Spinal cord (tissue), 10 donors: ENCODE data around the gene SIGLEC1. TPM values are rescaled to one million over a fixed set of nuclear protein-coding genes. Genes with fewer than 3 reads are reported as not detected.

Experiments used
- DNase-seq, 6 donors: peaks; one replicate each; pipeline versions ENCODE4 v3.0.0 to v3.0.0-alpha.2; 2013 to 2015; ENCODE audit warnings: low spot score in 6 of 6, low read depth in 4 of 6
- H3K27ac ChIP-seq: one replicate; pipeline ENCODE4 v1.5.1; 2013; ENCODE audit warnings: low read depth, low read length, control low read depth
- H3K27me3 ChIP-seq: one replicate; pipeline ENCODE4 v1.6.1; 2013; ENCODE audit warnings: low read length; ENCODE audit not compliant: control insufficient read depth, insufficient read depth
- H3K36me3 ChIP-seq: one replicate; pipeline ENCODE4 v1.6.1; 2013; ENCODE audit warnings: low read length; ENCODE audit not compliant: control insufficient read depth, insufficient read depth
- H3K4me1 ChIP-seq: one replicate; pipeline ENCODE4 v1.6.1; 2013; ENCODE audit warnings: low read length; ENCODE audit not compliant: control insufficient read depth, insufficient read depth
- H3K4me3 ChIP-seq: one replicate; pipeline ENCODE4 v1.5.1; 2013; ENCODE audit warnings: low read depth, low read length, control low read depth
- H3K9me3 ChIP-seq: one replicate; pipeline ENCODE4 v1.6.1; 2013; ENCODE audit warnings: low read length; ENCODE audit not compliant: control insufficient read depth, insufficient read depth
- WGBS: methylation state at CpG from one replicate; pipeline ENCODE4 v1.1.5; 2013; ENCODE audit warnings: missing lambda C conversion rate; ENCODE audit not compliant: insufficient coverage; 5-methylcytosine and 5-hydroxymethylcytosine counted together
- polyA plus RNA-seq, 2 donors: library from polyadenylated mRNA; unstranded; fragments of 120-200 nt; gene quantifications; one replicate each; pipeline ENCODE4 v1.2.1, GENCODE V29; 2013; ENCODE audit not compliant: insufficient read length in 2 of 2
- total RNA-seq, 2 donors: library from RNA; depleted of rRNA in 1 of 2; stranded (reverse); fragments of 120-200 nt in 1 of 2; fragments of >200 nt in 1 of 2; gene quantifications; one replicate each; pipeline versions ENCODE4 v1.2.3 to v1.2.4, GENCODE V29; 2013 to 2014
- donor health status: healthy.

SIGLEC1 gene
- total and polyA plus RNA-seq, 4 donors = 0.71 to 1.9 (median 1.5) TPM

DNA sequence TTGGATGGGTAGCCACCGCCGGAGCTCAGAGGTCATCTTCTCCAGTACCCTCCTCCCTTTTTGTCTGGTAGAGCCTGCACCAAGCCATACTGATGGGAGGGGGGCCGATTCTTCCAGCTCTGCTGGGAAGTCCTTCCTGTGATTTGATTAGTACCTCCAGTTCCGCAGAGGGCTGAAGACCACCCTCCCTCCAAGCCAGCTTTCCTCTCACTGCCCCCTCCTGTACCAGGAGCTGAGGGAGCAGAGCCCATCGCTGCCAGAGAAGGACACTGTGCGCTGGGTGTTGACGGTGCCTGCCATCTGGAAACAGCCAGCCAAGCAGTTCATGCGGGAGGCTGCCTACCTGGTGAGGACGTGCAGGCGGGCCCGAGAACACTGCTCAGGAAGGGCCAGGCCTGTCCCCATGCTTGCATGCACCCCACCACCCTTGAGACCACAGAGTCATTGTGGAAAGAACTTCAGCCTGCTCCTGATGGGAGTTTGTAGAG lies 33.3 kb upstream of the SIGLEC1 start:
- peaks cover 23% of the 10 kb centered on the region for H3K4me1 ChIP-seq
- no peak for DNase-seq
- H3K9me3 ChIP-seq = no peaks in the 10 kb centered on the region
- H3K36me3 ChIP-seq = peaks cover 4% of the 10 kb centered on the region
- no peak overlapping the region for H3K4me3 ChIP-seq
- no peak overlapping the region for H3K27ac ChIP-seq
- peaks cover 37% of the 10 kb centered on the region for H3K27me3 ChIP-seq
- 45% methylated on average over 11 of the region's 11 CpGs for WGBS

DNA sequence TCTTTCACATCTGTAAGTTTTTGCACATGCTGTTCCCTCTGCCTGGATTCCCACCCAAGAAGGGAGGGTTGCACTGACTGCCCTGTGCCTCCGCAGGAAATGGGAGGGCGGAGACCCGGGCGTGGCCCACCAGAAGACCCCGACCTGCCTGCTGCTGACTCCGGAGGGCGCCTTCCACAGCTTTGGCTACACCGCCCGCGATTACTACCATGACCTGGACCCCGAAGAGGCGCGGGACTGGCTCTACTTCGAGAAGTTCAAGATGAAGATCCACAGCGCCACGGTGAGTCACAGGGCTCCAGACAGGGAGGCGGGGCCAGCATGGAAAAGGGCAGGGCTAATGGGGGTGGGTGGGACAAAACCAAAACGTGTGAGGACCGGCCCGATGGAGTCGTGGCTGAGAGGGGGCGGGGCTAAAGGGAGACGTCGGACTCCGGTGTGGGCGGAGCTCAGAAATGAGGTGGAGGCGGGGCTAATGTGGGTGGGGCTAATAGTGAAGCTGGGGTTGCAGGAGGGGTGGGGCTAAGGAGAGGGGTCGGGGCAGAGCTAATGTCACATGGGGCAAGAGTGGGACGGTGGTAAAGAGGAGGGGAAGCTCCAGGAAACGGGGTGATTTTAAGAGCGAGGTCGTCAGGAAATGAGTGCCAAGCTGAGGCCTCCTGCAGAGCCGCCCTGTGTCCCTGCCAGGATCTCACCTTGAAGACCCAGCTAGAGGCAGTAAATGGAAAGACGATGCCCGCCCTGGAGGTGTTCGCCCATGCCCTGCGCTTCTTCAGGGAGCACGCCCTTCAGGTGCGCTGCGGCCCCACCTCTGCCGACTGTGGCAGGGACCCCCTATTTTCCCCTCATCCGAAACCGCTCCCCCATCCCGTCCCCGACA lies 32.6 kb upstream of the SIGLEC1 start:
- H3K27me3 ChIP-seq = peaks cover 30% of the 10 kb centered on the region
- 11% methylated on average over 45 of the region's 45 CpGs for WGBS
- no peak overlapping the region for H3K4me3 ChIP-seq
- DNase-seq = peak in 2 of 6 donors; percentile 48 to 70
- no peak overlapping the region for H3K27ac ChIP-seq
- H3K36me3 ChIP-seq = peaks cover 4% of the 10 kb centered on the region
- peaks cover 24% of the 10 kb centered on the region for H3K4me1 ChIP-seq
- no peaks in the 10 kb centered on the region for H3K9me3 ChIP-seq

DNA sequence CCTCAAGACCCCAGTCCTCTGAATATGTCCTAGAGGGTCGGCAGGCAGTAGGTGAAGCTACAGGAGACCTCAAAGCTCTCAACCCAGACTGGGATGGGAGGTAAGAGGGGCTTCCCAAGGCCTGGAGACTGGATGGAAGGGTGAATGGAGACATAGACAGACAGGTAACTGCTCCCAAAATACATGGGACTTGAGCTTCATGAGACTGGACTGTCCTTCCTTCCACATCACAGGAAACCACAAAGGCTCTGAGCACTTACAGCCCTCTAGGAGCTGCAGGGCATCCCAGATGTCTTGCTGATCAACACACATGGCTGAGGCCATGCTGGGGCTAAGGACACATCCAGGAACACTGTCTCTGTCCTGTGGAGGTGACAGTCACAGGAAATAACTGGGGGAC lies 31.6 kb upstream of the SIGLEC1 start:
- Histone ChIP-seq H3K27ac (no peak overlapping the region), H3K27me3 (peaks cover 20% of the 10 kb centered on the region), H3K36me3 (peaks cover 4% of the 10 kb centered on the region), H3K4me1 (peaks cover 23% of the 10 kb centered on the region), H3K9me3 (no peaks in the 10 kb centered on the region), H3K4me3 (no peak overlapping the region)
- DNase-seq = no peak
- 80% methylated on average over 1 of the region's 1 CpG for WGBS

DNA sequence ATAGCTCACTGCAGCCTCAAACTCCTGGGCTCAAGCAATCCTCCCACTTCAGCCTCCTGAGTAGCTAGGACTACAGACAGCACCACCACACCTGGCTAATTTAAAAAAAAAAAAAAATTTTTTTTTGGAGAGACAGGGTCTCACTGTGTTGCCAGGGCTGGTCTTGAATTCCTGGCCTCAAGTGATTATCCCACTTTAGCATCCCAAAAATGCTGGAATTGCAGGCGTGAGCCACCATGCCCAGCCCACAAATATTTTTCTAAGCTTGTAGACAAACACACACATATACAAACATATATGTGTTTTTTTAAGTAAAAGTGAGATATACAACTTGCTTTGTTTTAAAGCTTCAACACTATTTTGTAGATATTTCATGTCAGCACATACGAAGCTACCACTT lies 30.9 kb upstream of the SIGLEC1 start:
- no CpG with 5 or more reads among the region's 2 CpGs for WGBS
- Histone ChIP-seq H3K4me3 (no peak overlapping the region), H3K27me3 (peaks cover 15% of the 10 kb centered on the region), H3K27ac (no peak overlapping the region), H3K9me3 (no peaks in the 10 kb centered on the region), H3K36me3 (peaks cover 2% of the 10 kb centered on the region), H3K4me1 (peaks cover 28% of the 10 kb centered on the region)
- DNase-seq = no peak

DNA sequence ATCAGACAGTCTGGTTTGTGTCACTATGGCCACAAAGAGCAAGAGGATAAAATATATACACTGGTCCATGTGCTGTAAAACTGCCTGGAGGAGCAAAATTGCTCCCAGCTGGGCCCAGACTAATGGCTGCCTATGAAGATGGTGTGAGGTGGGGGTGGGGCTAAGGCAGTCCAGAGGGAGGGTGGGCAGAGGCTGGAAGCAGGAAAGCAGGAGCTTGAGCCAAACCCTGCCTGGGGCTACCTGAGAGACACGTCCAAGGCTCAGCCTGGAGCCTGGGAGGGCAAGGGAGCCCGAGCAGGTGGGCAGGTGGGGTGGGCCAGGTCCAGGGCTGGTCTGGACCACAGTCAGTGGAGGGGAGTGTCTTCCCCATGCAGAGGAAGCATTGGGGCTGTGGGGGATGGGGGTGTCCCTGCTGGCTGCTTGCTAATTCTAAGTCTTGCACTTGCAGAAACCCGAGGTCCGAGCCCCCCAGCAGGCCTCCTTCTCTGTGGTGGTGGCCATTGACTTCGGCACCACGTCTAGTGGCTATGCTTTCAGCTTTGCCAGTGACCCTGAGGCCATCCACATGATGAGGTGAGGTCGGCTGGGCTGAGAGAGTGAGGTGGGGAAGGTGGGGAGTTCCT lies 29.5 kb upstream of the SIGLEC1 start:
- no peak overlapping the region for H3K4me3 ChIP-seq
- WGBS = 70% methylated on average over 7 of the region's 7 CpGs
- DNase-seq = peak in 1 of 6 donors; percentile 40
- H3K27me3 ChIP-seq = peaks cover 10% of the 10 kb centered on the region
- H3K9me3 ChIP-seq = no peaks in the 10 kb centered on the region
- H3K27ac ChIP-seq = no peak overlapping the region
- H3K4me1 ChIP-seq = peaks cover 28% of the 10 kb centered on the region
- H3K36me3 ChIP-seq = no peaks in the 10 kb centered on the region

DNA sequence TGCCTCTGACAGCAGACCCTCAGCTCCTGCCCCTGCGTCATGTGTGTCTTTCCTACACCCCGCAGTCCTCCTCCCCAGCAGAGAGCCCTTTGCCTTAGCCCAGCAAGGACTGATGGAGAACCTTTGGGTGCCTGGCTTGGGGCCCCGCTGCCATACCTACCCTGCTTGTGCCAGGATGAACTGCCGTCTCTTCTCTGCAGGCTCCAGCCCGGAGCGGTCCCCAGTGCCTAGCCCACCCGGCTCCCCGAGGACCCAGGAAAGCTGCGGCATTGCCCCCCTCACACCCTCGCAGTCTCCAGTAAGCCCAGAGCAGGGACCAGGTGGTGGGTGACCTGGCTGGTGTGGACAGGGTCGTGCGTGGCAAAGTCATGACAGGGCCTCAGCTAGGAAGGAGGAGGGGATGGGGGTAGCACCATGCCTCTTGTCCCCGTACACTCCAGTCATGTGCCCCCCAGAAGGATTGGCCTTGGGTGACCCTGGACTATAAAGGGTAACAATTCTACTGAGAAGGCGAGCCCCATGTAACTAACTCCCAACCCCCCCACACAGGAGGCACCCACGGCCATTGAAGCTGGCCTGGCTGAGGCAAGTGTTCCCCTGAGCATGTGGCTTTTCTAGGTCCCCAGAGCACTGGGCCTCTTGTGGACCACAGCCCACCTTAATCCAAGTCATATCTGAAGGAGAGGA lies 28.4 kb upstream of the SIGLEC1 start:
- H3K9me3 ChIP-seq = no peaks in the 10 kb centered on the region
- WGBS = 89% methylated on average over 8 of the region's 15 CpGs
- H3K4me1 ChIP-seq = peaks cover 27% of the 10 kb centered on the region

DNA sequence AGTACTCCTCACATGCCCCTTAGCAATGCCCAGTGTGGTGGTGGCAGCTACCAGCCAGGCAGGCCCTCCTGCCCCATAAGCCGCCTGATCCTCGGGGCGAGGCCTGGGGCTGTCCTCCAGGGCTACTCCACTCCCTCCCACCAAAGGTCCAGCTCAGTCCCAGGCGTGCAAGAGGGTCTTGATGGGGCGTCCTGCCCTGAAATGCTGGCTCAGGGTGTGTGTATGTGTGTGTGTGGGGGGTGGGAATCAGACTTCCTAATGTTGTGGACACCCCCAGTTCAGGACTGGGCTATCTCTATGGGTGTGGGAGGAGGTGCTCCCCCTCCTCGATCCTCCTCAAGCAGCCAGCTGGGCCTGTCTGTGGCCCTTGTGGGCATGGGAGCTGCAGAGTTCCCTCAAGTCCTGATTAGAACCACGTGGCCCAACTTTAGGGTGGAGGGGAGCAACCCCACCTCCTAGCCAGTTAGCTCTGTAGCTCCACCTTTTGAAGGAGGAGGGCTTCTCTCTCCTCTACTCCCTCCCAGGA lies 27.6 kb upstream of the SIGLEC1 start:
- DNase-seq = no peak
- Histone ChIP-seq H3K27me3 (no peaks in the 10 kb centered on the region), H3K9me3 (no peaks in the 10 kb centered on the region), H3K36me3 (no peaks in the 10 kb centered on the region), H3K27ac (no peak overlapping the region), H3K4me1 (peaks cover 22% of the 10 kb centered on the region), H3K4me3 (no peak overlapping the region)
- 69% methylated on average over 2 of the region's 7 CpGs for WGBS

More for the DNA sequence above, 28.4 kb upstream of the SIGLEC1 start:
- no peak for DNase-seq
- H3K36me3 ChIP-seq = no peaks in the 10 kb centered on the region
- H3K27ac ChIP-seq = no peak overlapping the region
- peaks cover 6% of the 10 kb centered on the region for H3K27me3 ChIP-seq
- H3K4me3 ChIP-seq = no peak overlapping the region

DNA sequence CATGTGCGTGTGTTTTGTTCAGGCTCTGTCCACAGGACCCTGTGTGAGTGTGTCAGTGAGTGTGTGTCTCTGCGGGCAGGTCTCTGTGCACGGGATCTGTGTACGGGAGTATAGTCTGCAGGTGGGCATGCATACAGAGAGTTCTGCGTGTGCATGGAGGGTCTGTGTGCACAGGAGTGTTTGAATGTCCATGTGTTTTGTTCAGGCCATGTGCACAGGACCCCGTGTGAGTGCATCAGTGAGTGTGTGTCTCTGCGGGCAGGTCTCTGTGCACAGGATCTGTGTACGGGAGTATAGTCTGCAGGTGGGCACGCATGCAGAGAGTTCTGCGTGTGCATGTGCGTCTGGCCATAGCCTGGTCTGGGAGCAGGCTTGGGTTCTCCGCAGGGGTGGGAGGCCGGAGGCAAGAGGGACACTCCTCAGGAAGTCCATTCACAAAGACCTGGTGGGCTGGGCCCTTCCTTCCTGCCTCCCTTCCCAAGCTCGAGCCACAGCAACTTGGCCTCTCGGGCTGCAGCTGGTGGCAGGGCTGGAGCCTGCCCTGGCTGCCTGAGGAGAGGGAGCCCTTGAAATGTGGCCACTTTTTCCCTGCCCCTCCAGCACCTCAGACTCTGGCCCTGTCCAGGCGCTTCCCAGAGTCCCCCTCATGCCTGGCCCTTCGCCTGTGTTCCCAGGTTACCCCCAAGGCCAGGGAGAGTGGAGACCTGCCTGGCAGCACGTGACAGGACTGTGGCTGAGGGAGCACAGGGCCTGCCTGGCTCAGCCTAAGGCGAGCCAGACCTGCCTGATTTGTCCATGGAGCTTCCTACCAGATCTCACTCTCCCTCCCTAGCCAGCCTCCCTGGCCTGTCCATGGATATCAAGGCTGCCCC lies 26.9 kb upstream of the SIGLEC1 start:
- Histone ChIP-seq H3K9me3 (no peaks in the 10 kb centered on the region), H3K4me1 (peaks cover 22% of the 10 kb centered on the region), H3K36me3 (no peaks in the 10 kb centered on the region), H3K27me3 (no peaks in the 10 kb centered on the region), H3K27ac (no peak overlapping the region), H3K4me3 (no peak overlapping the region)
- WGBS = 75% methylated on average over 19 of the region's 19 CpGs
- no peak for DNase-seq
